Smooth muscle cell (in vitro differentiated cells): ENCODE data around the gene MTHFR. TPM values are rescaled to one million over a fixed set of nuclear protein-coding genes. Genes with fewer than 3 reads are reported as not detected.

Source experiments
- DNase-seq: peaks from one replicate; lab custom pipeline; 2025; ENCODE audit not compliant: unreplicated experiment; lab: John Stamatoyannopoulos, UW
- H2AFZ ChIP-seq: fragments of 200-600 bp; sonication (generic); 2 replicates; pipeline ENCODE4 v1.6.0; 2016; ENCODE audit warnings: antibody characterized with exemption, low read depth, mild to moderate bottlenecking
- H3F3A ChIP-seq: fragments of 200-600 bp; sonication (generic); 2 replicates; pipeline ENCODE4 v1.6.0; 2017; ENCODE audit warnings: antibody characterized with exemption, low read depth
- H3K27ac ChIP-seq: fragments of 200-600 bp; sonication (generic); 2 replicates; pipeline ENCODE4 v1.5.1; 2016; ENCODE audit warnings: low read depth, mild to moderate bottlenecking
- H3K27me3 ChIP-seq: fragments of 200-600 bp; sonication (generic); 2 replicates; pipeline ENCODE4 v1.6.1; 2016; ENCODE audit warnings: low read depth, mild to moderate bottlenecking
- H3K36me3 ChIP-seq: fragments of 200-600 bp; sonication (generic); 2 replicates; pipeline ENCODE4 v1.5.1; 2016; ENCODE audit warnings: low read depth
- H3K4me1 ChIP-seq: fragments of 200-600 bp; sonication (generic); 2 replicates; pipeline ENCODE4 v1.5.1; 2016; ENCODE audit warnings: low read depth
- H3K4me2 ChIP-seq: fragments of 200-600 bp; sonication (generic); 2 replicates; pipeline ENCODE4 v1.6.0; 2016; ENCODE audit warnings: mild to moderate bottlenecking
- H3K4me3 ChIP-seq: fragments of 200-600 bp; sonication (generic); 2 replicates; pipeline ENCODE4 v1.5.1; 2016; ENCODE audit warnings: mild to moderate bottlenecking
- H3K79me2 ChIP-seq: fragments of 200-600 bp; sonication (generic); 2 replicates; pipeline ENCODE4 v1.6.0; 2016; ENCODE audit warnings: low read depth, mild to moderate bottlenecking
- H3K9ac ChIP-seq: fragments of 200-600 bp; sonication (generic); 2 replicates; pipeline ENCODE4 v1.6.0; 2016; ENCODE audit warnings: low read depth
- H3K9me3 ChIP-seq: fragments of 200-600 bp; sonication (generic); replicated peaks from 2 replicates; pipeline ENCODE4 v1.5.1; 2016; ENCODE audit warnings: low read depth
- H4K20me1 ChIP-seq: fragments of 200-600 bp; sonication (generic); 2 replicates; pipeline ENCODE4 v1.6.0; 2016; ENCODE audit warnings: low read depth
- WGBS: methylation state at CpG from one replicate; pipeline ENCODE4 v1.1.7; 2016; ENCODE audit warnings: low lambda C conversion rate; 5-methylcytosine and 5-hydroxymethylcytosine counted together
- polyA plus RNA-seq: library from polyadenylated mRNA; unstranded; fragments of >200 nt; fragmentation: Nextera tagmentation; extraction: Ambion mirVana; gene quantifications from 2 replicates; pipeline ENCODE4 v1.2.1, GENCODE V29; 2016
- total RNA-seq: library from RNA; depleted of rRNA; stranded (reverse); fragments of >200 nt; gene quantifications from 2 replicates; pipeline ENCODE4 v1.2.3, GENCODE V29; 2014
- TF ChIP-seq, protein P1 (sequence below): fragments of 200-600 bp; sonication (generic); IDR thresholded peaks from 2 replicates; pipeline ENCODE4 v1.5.1; 2017; ENCODE audit warnings: borderline replicate concordance, mild to moderate bottlenecking, antibody characterized with exemption; ENCODE audit not compliant: insufficient read depth, poor library complexity, severe bottlenecking

MTHFR gene
- total and polyA plus RNA-seq, 2 experiments from 2014 or later = 6.1 to 15.2 TPM

GRCh38 chr1:11836955-11837766 lies 31.4 kb upstream of the MTHFR start:
- 96% methylated on average over 36 of the region's 36 CpGs for WGBS
- Histone ChIP-seq H3K4me2 (no peak overlapping the region), H3F3A (no peaks in the 10 kb centered on the region), H3K4me1 (no peaks in the 10 kb centered on the region), H3K9ac (no peak overlapping the region), H3K4me3 (no peak overlapping the region), H3K9me3 (no peaks in the 10 kb centered on the region), H3K79me2 (no peaks in the 10 kb centered on the region), H4K20me1 (peaks cover 35% of the 10 kb centered on the region), H2AFZ (no peak overlapping the region), H3K27ac (no peak overlapping the region), H3K27me3 (no peaks in the 10 kb centered on the region), H3K36me3 (no peaks in the 10 kb centered on the region)
- TF ChIP-seq, protein P1, sequence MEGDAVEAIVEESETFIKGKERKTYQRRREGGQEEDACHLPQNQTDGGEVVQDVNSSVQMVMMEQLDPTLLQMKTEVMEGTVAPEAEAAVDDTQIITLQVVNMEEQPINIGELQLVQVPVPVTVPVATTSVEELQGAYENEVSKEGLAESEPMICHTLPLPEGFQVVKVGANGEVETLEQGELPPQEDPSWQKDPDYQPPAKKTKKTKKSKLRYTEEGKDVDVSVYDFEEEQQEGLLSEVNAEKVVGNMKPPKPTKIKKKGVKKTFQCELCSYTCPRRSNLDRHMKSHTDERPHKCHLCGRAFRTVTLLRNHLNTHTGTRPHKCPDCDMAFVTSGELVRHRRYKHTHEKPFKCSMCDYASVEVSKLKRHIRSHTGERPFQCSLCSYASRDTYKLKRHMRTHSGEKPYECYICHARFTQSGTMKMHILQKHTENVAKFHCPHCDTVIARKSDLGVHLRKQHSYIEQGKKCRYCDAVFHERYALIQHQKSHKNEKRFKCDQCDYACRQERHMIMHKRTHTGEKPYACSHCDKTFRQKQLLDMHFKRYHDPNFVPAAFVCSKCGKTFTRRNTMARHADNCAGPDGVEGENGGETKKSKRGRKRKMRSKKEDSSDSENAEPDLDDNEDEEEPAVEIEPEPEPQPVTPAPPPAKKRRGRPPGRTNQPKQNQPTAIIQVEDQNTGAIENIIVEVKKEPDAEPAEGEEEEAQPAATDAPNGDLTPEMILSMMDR = no peak
- DNase-seq = no peak

- Histone ChIP-seq H3K79me2 (no peaks in the 10 kb centered on the region), H3K27me3 (no peaks in the 10 kb centered on the region), H3K27ac (no peak overlapping the region), H3K4me2 (no peak overlapping the region), H2AFZ (no peak overlapping the region), H3K9ac (no peak overlapping the region), H3K9me3 (no peaks in the 10 kb centered on the region), H3K4me3 (no peak overlapping the region), H4K20me1 (peaks cover 24% of the 10 kb centered on the region), H3F3A (no peaks in the 10 kb centered on the region), H3K4me1 (no peaks in the 10 kb centered on the region), H3K36me3 (no peaks in the 10 kb centered on the region)
- DNase-seq = no peak
- WGBS = over 99% methylated on average over 28 of the region's 28 CpGs
- TF ChIP-seq, protein P1 = no peak
Observed at GRCh38 chr1:11835441-11836225, 29.9 kb upstream of the MTHFR start.

- Histone ChIP-seq H3K9ac (no peak overlapping the region), H3K27ac (no peak overlapping the region), H3K4me1 (no peaks in the 10 kb centered on the region), H3K4me3 (no peak overlapping the region), H3K9me3 (no peaks in the 10 kb centered on the region), H3K36me3 (peaks cover 5% of the 10 kb centered on the region), H4K20me1 (peaks cover 19% of the 10 kb centered on the region), H3F3A (no peaks in the 10 kb centered on the region), H3K4me2 (no peak overlapping the region), H3K79me2 (no peaks in the 10 kb centered on the region), H3K27me3 (no peaks in the 10 kb centered on the region), H2AFZ (no peak overlapping the region)
- TF ChIP-seq, protein P1 = no peak
- 99% methylated on average over 13 of the region's 13 CpGs for WGBS
- no peak for DNase-seq
Observed at GRCh38 chr1:11833900-11834299, 28.1 kb upstream of the MTHFR start.
